Hindlimb muscle (tissue), 1 donor: ENCODE data around the gene COL23A1. TPM values are rescaled to one million over a fixed set of nuclear protein-coding genes. Genes with fewer than 3 reads are reported as not detected.

Experiments used
- DNase-seq: peaks from one replicate; pipeline ENCODE4 v3.0.0-alpha.2; 2013
- polyA plus RNA-seq: library from polyadenylated mRNA; unstranded; fragments of 120-200 nt; gene quantifications from one replicate; pipeline ENCODE4 v1.2.1, GENCODE V29; 2013; ENCODE audit not compliant: insufficient read length

COL23A1 gene
- polyA plus RNA-seq, 1 donor = 1.8 TPM

- no peak for DNase-seq
These were observed 374.8 kb downstream of the COL23A1 start for GRCh38 chr5:178215280-178216002.

- DNase-seq = no peak
These were observed 375.9 kb downstream of the COL23A1 start for GRCh38 chr5:178214160-178214803.

GRCh38 chr5:178213748-178214151 lies 376.4 kb downstream of the COL23A1 start:
- DNase-seq = no peak

GRCh38 chr5:178213003-178213461 lies 377.2 kb downstream of the COL23A1 start:
- no peak for DNase-seq

GRCh38 chr5:178212241-178213002 lies 377.8 kb downstream of the COL23A1 start:
- DNase-seq = no peak

GRCh38 chr5:178211095-178212048 lies 378.8 kb downstream of the COL23A1 start:
- DNase-seq = no peak

- DNase-seq = no peak
These were observed 379.5 kb downstream of the COL23A1 start for GRCh38 chr5:178210686-178211085.

GRCh38 chr5:178210073-178210535 lies 380.1 kb downstream of the COL23A1 start:
- no peak for DNase-seq

GRCh38 chr5:178209334-178210072 lies 380.7 kb downstream of the COL23A1 start:
- DNase-seq = no peak

- DNase-seq = no peak
These were observed 381.5 kb downstream of the COL23A1 start for GRCh38 chr5:178208540-178209227.

- DNase-seq = no peak
These were observed 382.3 kb downstream of the COL23A1 start for GRCh38 chr5:178207917-178208280.

- DNase-seq = no peak
These were observed 382.8 kb downstream of the COL23A1 start for GRCh38 chr5:178207183-178207916.

GRCh38 chr5:178206166-178207101 lies 383.8 kb downstream of the COL23A1 start:
- DNase-seq = no peak

GRCh38 chr5:178205749-178206047 lies 384.5 kb downstream of the COL23A1 start:
- no peak for DNase-seq

- DNase-seq = peak; percentile 75
These were observed 385.1 kb downstream of the COL23A1 start for GRCh38 chr5:178204935-178205748.

- DNase-seq = peak; percentile 96
These were observed 385.8 kb downstream of the COL23A1 start, which contains the start of gene HNRNPAB for GRCh38 chr5:178204182-178204934. Gene HNRNPAB (plus strand): TSS chr5:178204533. CDS start chr5:178204838, 305 bp downstream.

GRCh38 chr5:178203670-178204181 lies 386.5 kb downstream of the COL23A1 start:
- no peak for DNase-seq
